Fibroblast of villous mesenchyme (primary cell): ENCODE measurements around the gene CCER1. TPM values are rescaled to one million over a fixed set of nuclear protein-coding genes. Genes with fewer than 3 reads are reported as not detected.

Experiments
- DNase-seq: peaks from one replicate; pipeline ENCODE4 v3.0.0-alpha.2; 2010; ENCODE audit warnings: low read depth
- H3K4me3 ChIP-seq: 2 replicates; pipeline ENCODE4 v1.5.1; 2011; ENCODE audit warnings: low read depth, mild to moderate bottlenecking, low read length
- total RNA-seq: library from RNA; depleted of rRNA; stranded (reverse); fragments of >200 nt; gene quantifications from 2 replicates; pipeline ENCODE4 v1.2.3, GENCODE V29; 2012
- TF ChIP-seq, protein P1 (sequence below): IDR thresholded peaks from 2 replicates; pipeline ENCODE4 v1.5.1; 2012; ENCODE audit warnings: low read depth, mild to moderate bottlenecking, low read length; ENCODE audit not compliant: insufficient read depth

The CCER1 gene
- total RNA-seq, 1 donor: not detected

DNA sequence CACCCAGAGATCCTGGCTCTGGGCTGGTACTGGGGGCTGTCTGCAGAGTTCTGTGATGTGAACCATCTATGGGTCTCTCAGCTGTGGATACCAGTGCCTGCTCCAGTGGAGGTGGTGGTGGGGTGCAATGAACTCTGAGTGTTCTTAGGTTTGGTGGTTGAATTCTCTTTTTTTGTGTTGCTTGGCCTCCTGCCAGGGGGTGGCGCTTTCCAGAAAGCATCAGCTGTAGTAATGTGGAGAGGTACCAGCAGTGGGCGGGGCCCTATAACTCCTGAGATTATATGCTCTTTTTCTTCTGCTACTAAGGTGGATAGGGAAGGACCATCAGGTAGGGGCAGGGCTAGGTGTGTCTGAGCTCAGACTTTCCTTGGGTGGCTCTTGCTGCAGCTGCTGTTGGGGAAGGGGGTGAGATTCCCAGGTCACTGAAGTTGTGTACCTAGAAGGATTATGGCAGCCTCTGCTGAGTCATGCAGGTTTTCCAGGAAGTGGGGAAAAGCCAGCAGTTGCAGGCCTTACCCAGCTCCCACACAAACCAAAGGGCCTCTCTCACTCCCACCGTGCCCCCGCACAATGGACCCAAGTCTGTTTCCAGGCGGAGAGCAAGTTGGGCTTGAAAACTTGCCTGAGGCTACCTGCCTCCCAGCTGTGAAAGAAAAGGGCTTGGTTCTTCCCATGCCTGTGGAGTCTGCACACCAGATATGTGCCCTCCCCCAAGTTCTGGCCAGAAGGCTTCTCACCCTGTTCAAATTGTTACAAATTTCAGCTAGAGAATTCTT is 18.6 kb downstream of the CCER1 start:
- no peak overlapping the region for H3K4me3 ChIP-seq
- TF ChIP-seq, protein P1, sequence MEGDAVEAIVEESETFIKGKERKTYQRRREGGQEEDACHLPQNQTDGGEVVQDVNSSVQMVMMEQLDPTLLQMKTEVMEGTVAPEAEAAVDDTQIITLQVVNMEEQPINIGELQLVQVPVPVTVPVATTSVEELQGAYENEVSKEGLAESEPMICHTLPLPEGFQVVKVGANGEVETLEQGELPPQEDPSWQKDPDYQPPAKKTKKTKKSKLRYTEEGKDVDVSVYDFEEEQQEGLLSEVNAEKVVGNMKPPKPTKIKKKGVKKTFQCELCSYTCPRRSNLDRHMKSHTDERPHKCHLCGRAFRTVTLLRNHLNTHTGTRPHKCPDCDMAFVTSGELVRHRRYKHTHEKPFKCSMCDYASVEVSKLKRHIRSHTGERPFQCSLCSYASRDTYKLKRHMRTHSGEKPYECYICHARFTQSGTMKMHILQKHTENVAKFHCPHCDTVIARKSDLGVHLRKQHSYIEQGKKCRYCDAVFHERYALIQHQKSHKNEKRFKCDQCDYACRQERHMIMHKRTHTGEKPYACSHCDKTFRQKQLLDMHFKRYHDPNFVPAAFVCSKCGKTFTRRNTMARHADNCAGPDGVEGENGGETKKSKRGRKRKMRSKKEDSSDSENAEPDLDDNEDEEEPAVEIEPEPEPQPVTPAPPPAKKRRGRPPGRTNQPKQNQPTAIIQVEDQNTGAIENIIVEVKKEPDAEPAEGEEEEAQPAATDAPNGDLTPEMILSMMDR: no peak
- no peak for DNase-seq

- H3K4me3 ChIP-seq: no peak overlapping the region
- DNase-seq: no peak
- TF ChIP-seq, protein P1: no peak
Observed at GRCh38 chr12:90925562-90925961, 29.4 kb downstream of the CCER1 start.

DNA sequence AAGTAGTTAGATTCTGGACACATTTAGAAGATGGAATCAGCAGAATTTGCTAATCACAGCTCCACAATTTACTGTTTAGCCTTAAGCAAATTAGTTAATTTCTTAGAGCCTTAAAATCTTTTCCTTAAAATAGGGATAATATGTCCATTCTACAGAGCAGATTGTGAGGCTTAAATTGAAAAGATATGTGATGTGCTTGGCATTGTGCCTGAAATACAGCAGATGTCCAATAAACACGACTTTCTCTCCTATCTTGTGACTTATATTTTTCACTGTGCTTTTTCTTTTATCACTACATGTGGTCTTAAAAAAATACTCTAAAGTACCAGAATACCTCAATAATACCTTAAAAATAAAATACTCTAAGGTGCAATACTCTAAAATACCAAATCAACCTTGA is 30.6 kb downstream of the CCER1 start:
- H3K4me3 ChIP-seq: no peak overlapping the region
- DNase-seq: no peak
- TF ChIP-seq, protein P1: no peak

GRCh38 chr12:90922145-90922627 is 32.8 kb downstream of the CCER1 start:
- peak; percentile 25 for DNase-seq
- TF ChIP-seq, protein P1: no peak
- no peak overlapping the region for H3K4me3 ChIP-seq

DNA sequence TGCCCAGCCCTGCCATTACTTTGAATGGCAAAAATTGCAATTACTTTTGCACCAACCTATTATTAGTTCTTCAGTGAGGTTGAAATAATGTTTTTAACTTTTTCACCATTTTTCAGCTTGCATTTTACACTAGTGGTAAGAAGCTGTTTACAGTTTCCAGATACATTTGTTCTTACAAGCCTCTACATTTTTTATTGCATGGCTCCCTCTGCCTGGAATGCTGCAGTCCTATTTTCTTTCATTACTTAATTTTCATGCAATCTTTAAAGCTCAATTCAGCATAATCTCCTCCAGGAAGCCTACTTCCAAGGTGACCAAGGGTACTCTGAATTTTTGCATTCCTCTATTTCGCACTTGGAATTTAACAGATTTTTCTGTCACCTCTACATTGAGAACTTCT is 33.4 kb downstream of the CCER1 start:
- H3K4me3 ChIP-seq: no peak overlapping the region
- no peak for DNase-seq
- TF ChIP-seq, protein P1: no peak

- H3K4me3 ChIP-seq: no peak overlapping the region
- no peak for DNase-seq
- TF ChIP-seq, protein P1: no peak
Observed at GRCh38 chr12:90920222-90920621, 34.8 kb downstream of the CCER1 start.
